ENCODE results near the gene STRN3.

STRN3 gene

GRCh38 chr14:30869551-30870155, 156.5 kb downstream of the STRN3 start:
- no peak for DNase-seq

GRCh38 chr14:30868736-30869135, 157.4 kb downstream of the STRN3 start:
- DNase-seq, result no peak

- no peak for DNase-seq
Observed at GRCh38 chr14:30864934-30865333, 161.2 kb downstream of the STRN3 start.

- DNase-seq, result no peak
Observed at GRCh38 chr14:30861200-30861599, 165.0 kb downstream of the STRN3 start.

- DNase-seq, result no peak
Observed at GRCh38 chr14:30855345-30856037, 170.7 kb downstream of the STRN3 start.

GRCh38 chr14:30854492-30854891, 171.7 kb downstream of the STRN3 start:
- DNase-seq, result no peak

GRCh38 chr14:30853946-30854345, 172.2 kb downstream of the STRN3 start:
- DNase-seq, result no peak

- no peak for DNase-seq
Observed at GRCh38 chr14:30849983-30850382, 176.2 kb downstream of the STRN3 start.

GRCh38 chr14:30849354-30849753, 176.8 kb downstream of the STRN3 start:
- no peak for DNase-seq

GRCh38 chr14:30848449-30849240, 177.5 kb downstream of the STRN3 start:
- DNase-seq, result no peak

All from activated gamma-delta T cell treated with Interleukin-2 at 50 U/mL for 16 hours (primary cell).